NCI-H1092 treated with DMSO at 0.1 percent for 48 hours (cell line): ENCODE measurements around the gene TTLL4.

Experiments
- DNase-seq: peaks from one replicate; lab custom pipeline; 2025; lab: John Stamatoyannopoulos, UW

The TTLL4 gene

DNA sequence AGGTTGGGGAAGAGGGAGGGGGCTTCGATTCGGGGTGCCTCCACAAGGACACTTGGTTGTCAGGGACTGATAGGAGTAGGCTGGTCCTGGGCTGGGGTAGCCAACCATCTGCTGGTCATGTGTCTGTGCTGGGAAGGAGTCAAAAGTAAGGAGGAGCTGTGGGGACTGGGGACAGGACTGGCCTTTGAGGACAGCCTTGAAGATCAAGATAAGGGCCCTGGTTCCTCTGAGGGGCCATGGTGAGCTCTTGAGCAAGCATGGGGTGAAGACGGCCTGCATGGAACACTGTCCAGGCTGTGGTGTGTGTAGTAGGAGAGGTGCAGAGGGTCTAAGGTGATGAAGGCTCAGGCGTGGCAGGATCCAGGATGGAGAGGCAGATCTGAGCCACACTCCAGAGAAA lies 73.1 kb downstream of the TTLL4 start:
- DNase-seq: no peak

DNA sequence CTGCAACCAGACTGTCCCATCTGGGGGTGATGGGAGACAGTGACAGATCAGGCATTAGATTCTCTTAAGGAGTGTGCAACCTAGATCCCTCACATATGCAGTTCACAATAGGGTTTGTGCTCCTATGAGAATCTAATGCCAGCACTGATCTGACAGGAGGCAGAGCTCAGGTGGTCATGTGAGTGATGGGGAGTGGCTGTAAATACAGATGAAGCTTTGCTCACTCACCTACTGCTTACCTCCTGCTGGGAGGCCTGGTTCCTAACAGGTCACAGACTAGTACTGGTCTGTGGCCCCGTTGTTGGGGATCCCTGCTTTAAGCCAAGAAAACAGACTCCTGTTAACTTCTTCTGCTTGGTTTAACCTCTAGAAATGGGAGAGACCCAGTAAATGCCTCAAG lies 74.5 kb downstream of the TTLL4 start:
- no peak for DNase-seq

DNA sequence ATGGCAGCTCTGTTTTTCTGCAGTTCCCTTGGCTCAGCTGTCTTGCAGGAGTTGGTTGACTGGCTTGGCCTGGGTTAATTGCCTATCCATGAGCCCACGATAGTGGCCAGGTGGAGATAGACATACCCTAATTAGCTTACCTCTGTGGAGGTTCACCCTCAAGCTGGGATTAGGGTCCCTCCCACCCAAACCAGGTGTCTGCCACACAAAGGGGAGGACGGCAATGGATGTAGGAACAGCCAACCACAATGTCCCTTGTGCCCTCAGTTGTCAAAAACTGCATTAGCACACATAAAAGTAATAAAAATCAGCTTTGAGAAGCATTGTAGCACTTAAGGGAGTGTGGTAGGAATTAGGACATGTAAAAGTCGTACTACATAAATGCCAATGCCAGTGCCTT lies 75.5 kb downstream of the TTLL4 start:
- DNase-seq: no peak

DNA sequence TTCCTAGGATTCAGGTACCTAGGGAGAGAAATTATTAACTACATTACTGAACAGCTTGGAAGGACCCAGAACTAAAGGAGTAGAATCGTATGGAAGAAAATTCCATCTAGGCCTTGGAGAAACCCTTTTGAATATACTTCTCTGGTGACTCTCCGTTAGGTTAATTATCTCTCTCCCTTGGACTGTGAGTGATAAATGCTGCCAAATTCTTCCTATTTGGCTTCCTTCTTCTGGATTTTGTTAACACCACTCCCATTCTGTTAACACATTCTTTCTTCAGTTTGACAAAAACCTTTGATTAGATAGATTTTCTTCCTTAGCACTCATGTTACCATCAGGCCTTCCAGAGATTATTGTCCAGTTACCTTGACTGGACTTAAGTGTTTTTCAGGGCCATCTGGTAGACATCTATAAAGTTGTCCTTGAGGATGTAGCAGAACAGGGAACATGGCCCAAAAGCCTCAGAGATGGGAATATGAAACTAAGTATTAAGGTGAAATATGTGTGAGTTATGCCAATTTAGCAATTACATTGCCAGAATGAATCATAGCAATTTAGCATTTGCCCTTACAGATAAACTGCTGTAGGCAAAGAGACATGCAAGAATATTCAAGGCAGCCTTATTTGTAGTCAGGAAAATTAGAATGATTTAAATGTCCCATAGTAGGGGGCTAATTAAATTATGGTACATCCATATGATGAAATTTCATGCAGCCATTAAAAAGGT lies 78.1 kb downstream of the TTLL4 start:
- no peak for DNase-seq

DNA sequence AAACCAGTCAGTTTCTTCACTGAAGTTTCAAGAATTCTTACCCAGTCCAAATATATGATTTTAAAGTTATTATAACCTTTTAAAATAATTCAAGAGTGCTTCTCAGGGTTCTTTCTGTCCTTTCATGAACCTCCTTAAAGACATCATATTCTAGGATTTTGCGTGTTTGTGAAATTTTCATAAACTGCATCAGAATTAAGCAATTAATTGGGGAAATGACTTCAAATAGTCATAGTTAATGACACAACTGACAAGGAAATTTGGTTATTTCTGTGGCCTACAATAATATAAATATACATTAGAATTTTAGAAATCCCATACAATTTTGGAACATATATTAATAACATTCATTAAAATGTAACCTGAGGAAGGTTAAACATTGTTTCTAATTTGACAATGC lies 81.8 kb downstream of the TTLL4 start:
- no peak for DNase-seq

DNA sequence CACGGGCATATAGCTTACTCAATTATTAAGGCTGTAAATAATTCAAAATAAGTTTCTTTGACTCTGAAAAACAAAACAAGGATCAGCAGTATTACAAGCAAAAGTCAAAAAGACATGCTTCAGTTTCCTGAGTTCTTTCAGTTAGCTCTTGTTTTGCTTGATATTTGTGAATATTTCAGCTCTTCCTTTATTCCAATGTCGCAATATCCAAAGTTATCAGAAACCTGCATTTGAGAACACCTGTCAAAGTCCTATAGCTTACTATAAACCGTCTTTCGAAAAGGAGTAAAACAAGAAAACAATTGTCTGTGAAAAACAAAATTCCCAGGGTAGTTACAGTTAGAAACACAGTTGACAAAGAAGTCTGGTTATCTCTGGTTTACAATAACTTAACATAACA lies 86.1 kb downstream of the TTLL4 start:
- no peak for DNase-seq

DNA sequence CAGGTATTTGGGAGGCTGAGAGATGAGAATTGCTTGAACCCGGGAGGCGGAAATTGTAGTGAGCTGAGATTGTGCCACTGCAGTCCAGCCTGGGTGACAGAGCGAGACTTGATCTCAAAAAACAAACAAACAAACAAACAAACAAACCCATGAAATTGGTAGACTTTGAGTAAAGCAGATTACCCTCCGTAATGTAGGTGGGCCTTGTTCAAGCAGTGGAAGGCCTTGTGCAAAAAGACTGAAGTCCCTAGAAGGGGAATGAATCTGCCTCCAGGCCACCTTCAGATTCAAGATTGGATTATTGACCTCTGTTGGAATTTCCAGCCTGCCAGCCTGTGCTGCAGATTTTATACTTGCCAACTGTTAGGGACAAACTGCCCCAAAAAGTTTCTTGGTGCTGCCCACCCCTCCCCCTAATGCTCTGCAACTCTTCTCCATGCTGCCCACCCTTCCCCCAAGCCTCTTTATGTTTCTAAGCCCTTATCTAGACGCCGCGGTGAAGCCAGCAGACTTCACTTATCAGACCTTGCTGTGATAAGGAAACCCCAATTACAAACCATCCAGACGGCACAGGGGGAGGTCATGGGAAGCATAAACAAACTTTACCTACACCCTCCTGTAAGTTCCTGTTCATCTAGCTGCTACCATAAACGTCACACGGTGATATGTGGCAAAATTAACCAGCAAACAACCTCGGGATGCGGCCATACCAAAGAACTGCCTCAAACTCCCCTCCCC lies 88.3 kb downstream of the TTLL4 start:
- DNase-seq: no peak

DNA sequence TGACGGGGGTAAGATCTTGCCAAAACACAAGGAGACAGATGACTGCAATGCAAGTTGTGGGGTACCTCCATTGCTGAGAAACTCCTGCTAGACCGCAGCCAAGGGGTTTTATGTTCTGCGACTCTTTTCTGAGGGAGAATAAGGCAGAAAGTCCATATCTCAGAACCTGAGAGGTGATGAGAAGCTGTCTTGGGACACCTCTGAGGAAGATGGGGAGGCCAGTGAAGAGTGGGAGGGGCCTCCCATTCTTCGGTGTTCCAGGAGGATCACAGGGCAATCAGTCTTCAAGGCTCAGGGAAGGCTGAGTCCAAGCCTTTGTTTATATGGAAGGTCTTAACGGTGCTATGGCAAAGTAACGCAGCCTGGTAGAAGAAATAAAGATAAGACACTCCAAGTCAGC lies 89.4 kb downstream of the TTLL4 start:
- DNase-seq: no peak

DNA sequence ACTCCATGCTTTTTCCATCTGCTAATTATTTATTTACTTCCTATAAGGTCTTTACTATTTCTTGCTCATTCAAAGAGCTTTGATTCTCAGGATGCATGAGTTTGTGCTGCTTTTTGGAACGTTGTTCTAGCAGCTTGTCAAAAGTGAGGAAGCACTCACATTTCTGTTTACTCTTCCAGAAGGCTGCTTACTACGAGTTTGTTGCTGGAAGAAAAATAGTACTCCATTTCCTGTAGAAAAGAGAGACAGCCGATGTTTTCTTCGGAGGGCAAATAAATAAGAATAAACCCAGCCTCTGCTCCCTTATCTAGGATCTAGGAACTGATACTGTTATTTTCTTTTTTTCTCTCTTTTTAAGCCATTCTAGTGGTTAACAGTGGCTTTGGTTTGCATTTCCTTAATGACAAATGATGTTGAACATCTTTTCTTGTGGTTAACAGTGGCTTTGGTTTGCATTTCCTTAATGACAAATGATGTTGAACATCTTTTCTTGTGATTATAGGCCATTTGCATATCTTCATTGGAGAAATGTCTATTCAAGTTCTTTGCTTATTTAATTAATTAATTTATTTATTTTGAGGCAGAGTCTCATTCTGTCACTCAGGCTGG lies 91.9 kb downstream of the TTLL4 start:
- no peak for DNase-seq

DNA sequence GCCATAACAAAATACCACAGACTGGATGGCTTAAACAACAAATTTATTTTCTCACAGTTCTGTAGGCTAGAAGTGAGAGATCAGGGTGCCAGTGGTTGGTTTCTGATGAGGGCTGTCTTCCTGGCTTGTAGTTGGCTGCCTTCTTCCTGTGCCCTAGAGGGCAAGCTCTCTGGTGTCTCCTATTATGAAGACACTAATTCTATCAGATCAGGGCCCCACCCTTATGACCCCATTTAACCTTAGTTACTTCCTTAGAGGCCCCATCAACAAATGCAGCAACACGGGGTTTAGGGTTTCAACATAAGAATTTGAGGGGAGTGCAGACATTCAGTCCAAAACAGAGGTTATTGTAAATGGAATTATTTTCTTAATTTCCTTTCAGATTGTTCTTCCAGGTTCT lies 94.2 kb downstream of the TTLL4 start:
- no peak for DNase-seq
